H1 (cell line): ENCODE measurements around the gene RPL13A. TPM values are rescaled to one million over a fixed set of nuclear protein-coding genes. Genes with fewer than 3 reads are reported as not detected.

Experiments
- CBX5 ChIP-seq: fragments of 300-800, 300-1000 bp; sonication (generic); IDR thresholded peaks from 2 replicates; pipeline ENCODE4 v1.7.1; 2016; ENCODE audit warnings: antibody characterized with exemption, low read length, low read depth
- CHD2 ChIP-seq: IDR thresholded peaks from 2 replicates; pipeline ENCODE4 v1.6.1; 2012; ENCODE audit warnings: low read length, improper control_type of control experiment
- CREB1 ChIP-seq: IDR thresholded peaks from 2 replicates; pipeline ENCODE4 v1.6.1; 2012; ENCODE audit warnings: inconsistent platforms
- EZH2 ChIP-seq: fragments of 200-600 bp; sonication (generic); IDR thresholded peaks from 2 replicates; pipeline ENCODE4 v1.7.1; 2012; ENCODE audit warnings: low read depth, mild to moderate bottlenecking, moderate library complexity, low read length, inconsistent platforms; ENCODE audit not compliant: severe bottlenecking
- FOSL1 ChIP-seq: IDR thresholded peaks from 2 replicates; pipeline ENCODE4 v1.6.1; 2011; ENCODE audit warnings: mild to moderate bottlenecking, low read depth, low read length, moderate library complexity; ENCODE audit not compliant: insufficient read depth
- GABPA ChIP-seq: IDR thresholded peaks from 2 replicates; pipeline ENCODE4 v1.6.1; 2011; ENCODE audit warnings: mild to moderate bottlenecking, low read length, moderate library complexity, borderline replicate concordance; ENCODE audit not compliant: insufficient read depth
- JUN ChIP-seq: IDR thresholded peaks from 2 replicates; pipeline ENCODE4 v1.6.1; 2011; ENCODE audit warnings: low read depth, mild to moderate bottlenecking, improper control_type of control experiment, low read length
- JUND ChIP-seq: IDR thresholded peaks from 2 replicates; pipeline ENCODE4 v1.6.1; 2011; ENCODE audit warnings: mild to moderate bottlenecking, improper control_type of control experiment, low read length
- POLR2AphosphoS5 ChIP-seq: IDR thresholded peaks from 2 replicates; pipeline ENCODE4 v1.6.1; 2011; ENCODE audit warnings: low read depth, low read length
- POU5F1 ChIP-seq: IDR thresholded peaks from 2 replicates; pipeline ENCODE4 v1.6.1; 2011; ENCODE audit warnings: low read depth, mild to moderate bottlenecking, low read length, moderate library complexity
- RBBP5 ChIP-seq: IDR thresholded peaks from 2 replicates; pipeline ENCODE4 v1.7.1; 2012; ENCODE audit warnings: low read depth, mild to moderate bottlenecking, inconsistent platforms, low read length, moderate library complexity, borderline replicate concordance
- RFX5 ChIP-seq: IDR thresholded peaks from 2 replicates; pipeline ENCODE4 v1.6.1; 2011; ENCODE audit warnings: low read depth, low read length, improper control_type of control experiment, borderline replicate concordance
- SIN3A ChIP-seq, 2 experiments: IDR thresholded peaks in 1 of 2; conservative IDR thresholded peaks in 1 of 2; 2 replicates each; pipeline ENCODE4 v1.6.1; 2011 to 2012; ENCODE audit warnings: low read length in 2 of 2, improper control_type of control experiment in 1 of 2, low read depth in 1 of 2, mild to moderate bottlenecking in 1 of 2
- SP1 ChIP-seq: IDR thresholded peaks from 2 replicates; pipeline ENCODE4 v1.6.1; 2011; ENCODE audit warnings: low read depth, low read length
- SUZ12 ChIP-seq: fragments of 200-600 bp; sonication (generic); IDR thresholded peaks from 2 replicates; pipeline ENCODE4 v1.6.1; 2012; ENCODE audit warnings: mild to moderate bottlenecking, inconsistent platforms, low read length, moderate library complexity, mixed read lengths
- TAF1 ChIP-seq: IDR thresholded peaks from 2 replicates; pipeline ENCODE4 v1.6.1; 2011; ENCODE audit warnings: mild to moderate bottlenecking, low read depth, low read length
- TAF7 ChIP-seq: optimal IDR thresholded peaks from 2 replicates; pipeline ENCODE3; 2011; ENCODE audit warnings: low read depth, mild to moderate bottlenecking, inconsistent platforms, low read length, moderate library complexity, borderline replicate concordance
- TEAD4 ChIP-seq: IDR thresholded peaks from 2 replicates; pipeline ENCODE4 v1.6.1; 2012; ENCODE audit warnings: low read depth, low read length, inconsistent platforms, mixed read lengths
- polyA plus RNA-seq, 7 experiments: library from polyadenylated mRNA; depleted of rRNA in 3 of 7; stranded (reverse) in 5 of 7; unstranded in 2 of 7; fragments of >200 nt in 5 of 7; fragments of 200-250 nt in 2 of 7; gene quantifications; 1 replicate in 5 of 7; 2 replicates in 1 of 7; 4 replicates in 1 of 7; pipeline versions ENCODE4 v1.2.1 to v1.2.3, GENCODE V29; 2011 to 2013; ENCODE audit warnings: missing spikeins in 2 of 7, mixed read lengths in 2 of 7
- total RNA-seq: library from RNA; stranded (reverse); fragmentation: NEBNext Ultra II Directional; extraction: Animal tissue kit (Norgen Biotek cat#: 25700); gene quantifications from 2 replicates; pipeline ENCODE4 v1.2.1, GENCODE V29; 2021
- TF ChIP-seq, protein P1 (sequence below): IDR thresholded peaks from 2 replicates; pipeline ENCODE4 v1.6.1; 2012; ENCODE audit warnings: inconsistent platforms
- TF ChIP-seq, protein P2 (sequence below): IDR thresholded peaks from 2 replicates; pipeline ENCODE4 v1.6.1; 2012; ENCODE audit warnings: inconsistent platforms
- TF ChIP-seq, protein P3 (sequence below), 3 experiments: IDR thresholded peaks; 1 replicate in 2 of 3; 2 replicates in 1 of 3; pipeline versions ENCODE4 v1.5.1 to v1.6.1; 2011; ENCODE audit warnings: low read length in 3 of 3, mild to moderate bottlenecking in 3 of 3, inconsistent platforms in 2 of 3, low read depth in 1 of 3, moderate library complexity in 1 of 3; ENCODE audit not compliant: insufficient read depth in 1 of 3; ENCODE audit errors: control extremely low read depth in 1 of 3

RPL13A gene
- total and polyA plus RNA-seq, 2 of the 8 experiments (the other 6 are each of a cell fraction or from before 2014, with no cell fraction given): 3,305 to 8,868 TPM

DNA sequence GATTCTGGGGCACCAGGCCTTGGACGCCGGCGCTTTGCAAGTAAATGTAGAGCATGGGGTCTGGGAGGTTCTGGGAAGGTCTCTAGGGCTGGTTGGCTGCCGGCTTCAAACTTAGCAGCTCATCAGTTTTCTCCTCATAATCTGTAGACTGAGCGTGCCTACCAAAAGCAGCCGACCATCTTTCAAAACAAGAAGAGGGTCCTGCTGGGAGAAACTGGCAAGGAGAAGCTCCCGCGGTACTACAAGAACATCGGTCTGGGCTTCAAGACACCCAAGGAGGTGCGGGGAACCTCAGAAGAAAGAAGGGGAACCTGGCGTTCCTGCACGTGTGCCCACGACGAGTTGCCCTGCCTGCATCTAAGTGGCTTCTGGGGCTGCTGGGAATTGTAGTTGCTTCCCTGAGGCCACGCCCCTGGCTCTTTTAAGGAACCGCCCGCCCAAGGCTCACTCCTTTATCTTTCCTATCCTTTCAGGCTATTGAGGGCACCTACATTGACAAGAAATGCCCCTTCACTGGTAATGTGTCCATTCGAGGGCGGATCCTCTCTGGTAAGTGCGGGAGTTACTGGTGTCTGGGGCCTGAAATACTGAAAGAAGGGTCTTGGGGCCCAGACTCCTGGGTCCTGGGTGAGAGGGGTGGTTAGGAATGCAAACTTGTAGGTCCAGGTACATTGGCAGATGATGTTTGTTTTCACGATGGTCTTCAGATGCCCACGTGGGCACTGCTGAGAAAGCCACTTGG is 9.8 kb downstream of the RPL13A start (continued):
- TF ChIP-seq, protein P1, sequence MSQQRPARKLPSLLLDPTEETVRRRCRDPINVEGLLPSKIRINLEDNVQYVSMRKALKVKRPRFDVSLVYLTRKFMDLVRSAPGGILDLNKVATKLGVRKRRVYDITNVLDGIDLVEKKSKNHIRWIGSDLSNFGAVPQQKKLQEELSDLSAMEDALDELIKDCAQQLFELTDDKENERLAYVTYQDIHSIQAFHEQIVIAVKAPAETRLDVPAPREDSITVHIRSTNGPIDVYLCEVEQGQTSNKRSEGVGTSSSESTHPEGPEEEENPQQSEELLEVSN: no peak
- TF ChIP-seq TAF1: peak; percentile 65
- TF ChIP-seq SIN3A (conservative IDR thresholded peaks at IDR 0.05 in 1 of 2, IDR thresholded peaks at IDR 0.05 in 1 of 2; ENCODE audit: low read depth in 1 of 2, low read length in 2 of 2): peak in 1 of 2 experiments; percentile 22; a peak in 1 of 4 replicates
- TF ChIP-seq CREB1: no peak
- TF ChIP-seq GABPA: no peak
- no peak for TF ChIP-seq JUND
- TF ChIP-seq, protein P2, sequence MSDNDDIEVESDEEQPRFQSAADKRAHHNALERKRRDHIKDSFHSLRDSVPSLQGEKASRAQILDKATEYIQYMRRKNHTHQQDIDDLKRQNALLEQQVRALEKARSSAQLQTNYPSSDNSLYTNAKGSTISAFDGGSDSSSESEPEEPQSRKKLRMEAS: peak; percentile 76
- no peak for TF ChIP-seq TAF7
- no peak for TF ChIP-seq FOSL1
- no peak for TF ChIP-seq SUZ12
- no peak for TF ChIP-seq CBX5
- TF ChIP-seq SP1: no peak
- TF ChIP-seq TEAD4: no peak
- no peak for TF ChIP-seq JUN
- TF ChIP-seq, protein P3, sequence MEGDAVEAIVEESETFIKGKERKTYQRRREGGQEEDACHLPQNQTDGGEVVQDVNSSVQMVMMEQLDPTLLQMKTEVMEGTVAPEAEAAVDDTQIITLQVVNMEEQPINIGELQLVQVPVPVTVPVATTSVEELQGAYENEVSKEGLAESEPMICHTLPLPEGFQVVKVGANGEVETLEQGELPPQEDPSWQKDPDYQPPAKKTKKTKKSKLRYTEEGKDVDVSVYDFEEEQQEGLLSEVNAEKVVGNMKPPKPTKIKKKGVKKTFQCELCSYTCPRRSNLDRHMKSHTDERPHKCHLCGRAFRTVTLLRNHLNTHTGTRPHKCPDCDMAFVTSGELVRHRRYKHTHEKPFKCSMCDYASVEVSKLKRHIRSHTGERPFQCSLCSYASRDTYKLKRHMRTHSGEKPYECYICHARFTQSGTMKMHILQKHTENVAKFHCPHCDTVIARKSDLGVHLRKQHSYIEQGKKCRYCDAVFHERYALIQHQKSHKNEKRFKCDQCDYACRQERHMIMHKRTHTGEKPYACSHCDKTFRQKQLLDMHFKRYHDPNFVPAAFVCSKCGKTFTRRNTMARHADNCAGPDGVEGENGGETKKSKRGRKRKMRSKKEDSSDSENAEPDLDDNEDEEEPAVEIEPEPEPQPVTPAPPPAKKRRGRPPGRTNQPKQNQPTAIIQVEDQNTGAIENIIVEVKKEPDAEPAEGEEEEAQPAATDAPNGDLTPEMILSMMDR (IDR thresholded peaks at IDR 0.05; ENCODE audit: control extremely low read depth in 1 of 3, insufficient read depth in 1 of 3, low read depth in 1 of 3, low read length in 3 of 3): no peak
- no peak for TF ChIP-seq CHD2
- TF ChIP-seq POU5F1: no peak
- TF ChIP-seq RFX5: no peak
- peak; percentile 76 for TF ChIP-seq POLR2AphosphoS5
- no peak for TF ChIP-seq EZH2
- no peak for TF ChIP-seq RBBP5
